Stimulated activated CD4-positive, alpha-beta T cell treated with anti-CD3 and anti-CD28 coated beads, Interleukin-4, amount 100 ng/mL, for 48 hours (primary cell): Measurements from ENCODE around the gene TCP1.
"Not testable (repeated sequence)": the region's sequence is repeated elsewhere in the genome, so short reads cannot be mapped to it uniquely, and the experiment has no call there.

ENCODE experiments used
- DNase-seq, 2 donors: peaks; one replicate each; pipeline ENCODE4 v3.0.0-alpha.2; 2020; ENCODE audit warnings: low read depth in 2 of 2

Gene TCP1

GRCh38 chr6:159739341-159739740 lies 50.1 kb downstream of the TCP1 start:
- no peak for DNase-seq

- no peak for DNase-seq
Measured at GRCh38 chr6:159736908-159737307, 52.5 kb downstream of the TCP1 start.

GRCh38 chr6:159733395-159733794 lies 56.0 kb downstream of the TCP1 start:
- not testable (repeated sequence) for DNase-seq

- DNase-seq = not testable (repeated sequence)
Measured at GRCh38 chr6:159732550-159732949, 56.9 kb downstream of the TCP1 start.

GRCh38 chr6:159730332-159730676 lies 59.1 kb downstream of the TCP1 start:
- no peak for DNase-seq

- DNase-seq = no peak
Measured at GRCh38 chr6:159729598-159730331, 59.6 kb downstream of the TCP1 start.

- DNase-seq = no peak
Measured at GRCh38 chr6:159728531-159728964, 60.9 kb downstream of the TCP1 start.
